ENCODE measurements around the gene PTDSS2.

- TF ChIP-seq BHLHE40 (IDR thresholded peaks at IDR 0.05; ENCODE audit: low read depth, low read length) (no peak), E2F6 (IDR thresholded peaks at IDR 0.05; ENCODE audit: borderline replicate concordance, low read depth) (no peak), KDM5A (IDR thresholded peaks at IDR 0.05) (no peak), RAD21 (conservative IDR thresholded peaks at IDR 0.05 in 1 of 2, IDR thresholded peaks at IDR 0.05 in 1 of 2) (no peak), FOSL2 (IDR thresholded peaks at IDR 0.05) (no peak), FOSL2 (CRISPR knock-in tag; IDR thresholded peaks at IDR 0.05) (no peak), MYC (IDR thresholded peaks at IDR 0.05; ENCODE audit: borderline replicate concordance, low read length) (no peak), JUN (IDR thresholded peaks at IDR 0.05) (no peak), KDM1A (IDR thresholded peaks at IDR 0.05; ENCODE audit: low read depth) (no peak), POLR2A (IDR thresholded peaks at IDR 0.05; ENCODE audit: low read length) (no peak), NPAS2 (CRISPR knock-in tag; IDR thresholded peaks at IDR 0.05; ENCODE audit: borderline replicate concordance) (no peak)
- TF ChIP-seq, protein P1, sequence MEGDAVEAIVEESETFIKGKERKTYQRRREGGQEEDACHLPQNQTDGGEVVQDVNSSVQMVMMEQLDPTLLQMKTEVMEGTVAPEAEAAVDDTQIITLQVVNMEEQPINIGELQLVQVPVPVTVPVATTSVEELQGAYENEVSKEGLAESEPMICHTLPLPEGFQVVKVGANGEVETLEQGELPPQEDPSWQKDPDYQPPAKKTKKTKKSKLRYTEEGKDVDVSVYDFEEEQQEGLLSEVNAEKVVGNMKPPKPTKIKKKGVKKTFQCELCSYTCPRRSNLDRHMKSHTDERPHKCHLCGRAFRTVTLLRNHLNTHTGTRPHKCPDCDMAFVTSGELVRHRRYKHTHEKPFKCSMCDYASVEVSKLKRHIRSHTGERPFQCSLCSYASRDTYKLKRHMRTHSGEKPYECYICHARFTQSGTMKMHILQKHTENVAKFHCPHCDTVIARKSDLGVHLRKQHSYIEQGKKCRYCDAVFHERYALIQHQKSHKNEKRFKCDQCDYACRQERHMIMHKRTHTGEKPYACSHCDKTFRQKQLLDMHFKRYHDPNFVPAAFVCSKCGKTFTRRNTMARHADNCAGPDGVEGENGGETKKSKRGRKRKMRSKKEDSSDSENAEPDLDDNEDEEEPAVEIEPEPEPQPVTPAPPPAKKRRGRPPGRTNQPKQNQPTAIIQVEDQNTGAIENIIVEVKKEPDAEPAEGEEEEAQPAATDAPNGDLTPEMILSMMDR (IDR thresholded peaks at IDR 0.05) = no peak
Observed at GRCh38 chr11:492427-493226, 42.5 kb downstream of the PTDSS2 start.
